CD4-positive, alpha-beta T cell (primary cell): ENCODE results near the gene HEPACAM. TPM values are rescaled to one million over a fixed set of nuclear protein-coding genes. Genes with fewer than 3 reads are reported as not detected.

ENCODE experiments used
- ATAC-seq: fragments of 200-7000 bp; cut with Tn5 transposase; one replicate; pipeline ENCODE4 v1.10.0; 2022; ENCODE audit warnings: mild to moderate bottlenecking; ENCODE audit not compliant: poor library complexity
- CTCF ChIA-PET: fragments of 350-600 bp; sonication (Branson Sonifier 250); formaldehyde crosslinking; loops from one replicate; lab custom pipeline; 2021; ENCODE audit warnings: antibody characterized with exemption, inconsistent platforms; lab: Charles Lee
- POLR2A ChIA-PET: fragments of 350-600 bp; sonication (Branson Sonifier 250); formaldehyde crosslinking; loops from one replicate; lab custom pipeline; 2021; ENCODE audit warnings: antibody characterized with exemption, inconsistent platforms; lab: Charles Lee
- DNase-seq, 14 experiments: peaks; one replicate each; pipeline ENCODE4 v3.0.0-alpha.2; 2013 to 2020; ENCODE audit warnings: mixed read lengths in 2 of 14
- H3K27ac ChIP-seq, 2 donors: one replicate each; pipeline versions ENCODE4 v1.5.1 to v1.7.0; 2013; ENCODE audit warnings: low read length in 2 of 2, low read depth in 1 of 2, mild to moderate bottlenecking in 1 of 2
- H3K27me3 ChIP-seq, 2 experiments: 1 replicate in 1 of 2; 2 replicates in 1 of 2; pipeline versions ENCODE4 v1.6.1 to v1.7.0; 2013; ENCODE audit warnings: low read length in 2 of 2, control low read depth in 1 of 2, mild to moderate bottlenecking in 1 of 2, moderate library complexity in 1 of 2; ENCODE audit not compliant: insufficient read depth in 2 of 2, control insufficient read depth in 1 of 2
- H3K36me3 ChIP-seq: one replicate; pipeline ENCODE4 v1.6.1; 2013; ENCODE audit warnings: low read length, control low read depth; ENCODE audit not compliant: insufficient read depth
- H3K4me1 ChIP-seq: one replicate; pipeline ENCODE4 v1.6.1; 2013; ENCODE audit warnings: low read length, control low read depth; ENCODE audit not compliant: insufficient read depth
- H3K4me3 ChIP-seq: one replicate; pipeline ENCODE4 v1.5.1; 2013; ENCODE audit warnings: mild to moderate bottlenecking, low read length, moderate library complexity
- H3K9me3 ChIP-seq, 2 experiments: 1 replicate in 1 of 2; 2 replicates in 1 of 2; pipeline versions ENCODE4 v1.6.1 to v1.7.0; 2013; ENCODE audit warnings: low read length in 2 of 2, mild to moderate bottlenecking in 2 of 2, control low read depth in 1 of 2, moderate library complexity in 1 of 2; ENCODE audit not compliant: control insufficient read depth in 1 of 2, insufficient read depth in 1 of 2
- H3K27ac Mint-ChIP-seq: one replicate; pipeline ENCODE4 v1.8.0; 2020; ENCODE audit warnings: mixed read lengths
- H3K27me3 Mint-ChIP-seq: one replicate; pipeline ENCODE4 v1.8.0; 2021; ENCODE audit warnings: mixed read lengths
- H3K36me3 Mint-ChIP-seq: one replicate; pipeline ENCODE4 v1.8.0; 2021; ENCODE audit warnings: low read depth, mixed read lengths
- H3K4me1 Mint-ChIP-seq: one replicate; pipeline ENCODE4 v1.8.0; 2021; ENCODE audit warnings: low read depth, mixed read lengths
- H3K4me3 Mint-ChIP-seq: one replicate; pipeline ENCODE4 v1.8.0; 2020; ENCODE audit warnings: mild to moderate bottlenecking, mixed read lengths
- H3K9me3 Mint-ChIP-seq: one replicate; pipeline ENCODE4 v1.8.0; 2020; ENCODE audit warnings: mixed read lengths
- intact Hi-C, 2 experiments: fragments of 100-400 bp; cut with DNase I in 1 of 2; cut with micrococcal nuclease in 1 of 2; formaldehyde crosslinking; loops; one replicate each; pipeline versions ENCODE4 v1.15.1 to v1.9.0; 2023 to 2025; cut with DNase I, micrococcal nuclease
- total RNA-seq, 174 experiments: library from RNA in 2 of 174; stranded (reverse) in 2 of 174; gene quantifications; one replicate each; pipeline ENCODE4 v1.2.3 and lab custom pipeline; 2021 to 2026
- TF ChIP-seq, protein P1 (sequence below): fragments of 200-600 bp; IDR thresholded peaks from one replicate; pipeline ENCODE4 v1.8.0; 2022; ENCODE audit warnings: antibody characterized with exemption, mild to moderate bottlenecking

Gene HEPACAM
- total RNA-seq, 2 experiments from 2014 or later = not detected

DNA sequence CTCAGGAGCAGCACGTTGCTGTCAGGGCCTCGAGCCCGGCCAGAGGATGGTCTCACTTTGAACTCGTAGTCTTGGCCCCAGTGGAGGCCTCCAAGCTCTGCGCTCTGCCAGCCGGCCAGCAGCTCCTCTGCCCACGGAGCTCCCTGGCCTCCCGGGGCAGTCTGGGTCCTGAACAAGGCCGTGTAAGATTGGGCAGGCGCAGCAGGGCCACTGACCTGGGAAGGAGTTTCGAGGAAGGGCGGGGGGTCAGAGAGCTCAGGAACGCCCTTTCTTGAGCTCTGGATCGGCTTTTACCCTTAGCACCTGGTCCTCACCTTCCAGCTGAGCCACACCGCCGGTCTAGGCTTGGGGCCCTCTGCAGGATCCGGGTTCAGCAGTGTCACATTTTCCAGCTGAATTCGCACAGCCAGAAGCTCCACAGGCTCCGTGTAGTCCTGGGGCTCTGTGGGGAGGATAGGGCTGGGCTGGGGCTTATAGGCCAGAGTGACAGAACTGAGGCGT lies 40.3 kb downstream of the HEPACAM start:
- ChIA-PET POLR2A (no interaction called here), CTCF (no interaction called here)
- H3K4me3 Mint-ChIP-seq = no peak overlapping the region
- Histone ChIP-seq H3K27ac (no peak overlapping the region), H3K4me3 (no peak overlapping the region), H3K27me3 (no peaks in the 10 kb centered on the region), H3K36me3 (no peaks in the 10 kb centered on the region), H3K9me3 (no peaks in the 10 kb centered on the region), H3K4me1 (peaks cover 5% of the 10 kb centered on the region)
- no peaks in the 10 kb centered on the region for H3K36me3 Mint-ChIP-seq
- DNase-seq (no peak), ATAC-seq (no peak)
- intact Hi-C loops = no loop called here
- peaks cover 14% of the 10 kb centered on the region for H3K4me1 Mint-ChIP-seq
- peaks cover 16% of the 10 kb centered on the region for H3K27me3 Mint-ChIP-seq
- H3K9me3 Mint-ChIP-seq = no peaks in the 10 kb centered on the region
- TF ChIP-seq, protein P1, sequence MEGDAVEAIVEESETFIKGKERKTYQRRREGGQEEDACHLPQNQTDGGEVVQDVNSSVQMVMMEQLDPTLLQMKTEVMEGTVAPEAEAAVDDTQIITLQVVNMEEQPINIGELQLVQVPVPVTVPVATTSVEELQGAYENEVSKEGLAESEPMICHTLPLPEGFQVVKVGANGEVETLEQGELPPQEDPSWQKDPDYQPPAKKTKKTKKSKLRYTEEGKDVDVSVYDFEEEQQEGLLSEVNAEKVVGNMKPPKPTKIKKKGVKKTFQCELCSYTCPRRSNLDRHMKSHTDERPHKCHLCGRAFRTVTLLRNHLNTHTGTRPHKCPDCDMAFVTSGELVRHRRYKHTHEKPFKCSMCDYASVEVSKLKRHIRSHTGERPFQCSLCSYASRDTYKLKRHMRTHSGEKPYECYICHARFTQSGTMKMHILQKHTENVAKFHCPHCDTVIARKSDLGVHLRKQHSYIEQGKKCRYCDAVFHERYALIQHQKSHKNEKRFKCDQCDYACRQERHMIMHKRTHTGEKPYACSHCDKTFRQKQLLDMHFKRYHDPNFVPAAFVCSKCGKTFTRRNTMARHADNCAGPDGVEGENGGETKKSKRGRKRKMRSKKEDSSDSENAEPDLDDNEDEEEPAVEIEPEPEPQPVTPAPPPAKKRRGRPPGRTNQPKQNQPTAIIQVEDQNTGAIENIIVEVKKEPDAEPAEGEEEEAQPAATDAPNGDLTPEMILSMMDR = no peak
- H3K27ac Mint-ChIP-seq = no peak overlapping the region

DNA sequence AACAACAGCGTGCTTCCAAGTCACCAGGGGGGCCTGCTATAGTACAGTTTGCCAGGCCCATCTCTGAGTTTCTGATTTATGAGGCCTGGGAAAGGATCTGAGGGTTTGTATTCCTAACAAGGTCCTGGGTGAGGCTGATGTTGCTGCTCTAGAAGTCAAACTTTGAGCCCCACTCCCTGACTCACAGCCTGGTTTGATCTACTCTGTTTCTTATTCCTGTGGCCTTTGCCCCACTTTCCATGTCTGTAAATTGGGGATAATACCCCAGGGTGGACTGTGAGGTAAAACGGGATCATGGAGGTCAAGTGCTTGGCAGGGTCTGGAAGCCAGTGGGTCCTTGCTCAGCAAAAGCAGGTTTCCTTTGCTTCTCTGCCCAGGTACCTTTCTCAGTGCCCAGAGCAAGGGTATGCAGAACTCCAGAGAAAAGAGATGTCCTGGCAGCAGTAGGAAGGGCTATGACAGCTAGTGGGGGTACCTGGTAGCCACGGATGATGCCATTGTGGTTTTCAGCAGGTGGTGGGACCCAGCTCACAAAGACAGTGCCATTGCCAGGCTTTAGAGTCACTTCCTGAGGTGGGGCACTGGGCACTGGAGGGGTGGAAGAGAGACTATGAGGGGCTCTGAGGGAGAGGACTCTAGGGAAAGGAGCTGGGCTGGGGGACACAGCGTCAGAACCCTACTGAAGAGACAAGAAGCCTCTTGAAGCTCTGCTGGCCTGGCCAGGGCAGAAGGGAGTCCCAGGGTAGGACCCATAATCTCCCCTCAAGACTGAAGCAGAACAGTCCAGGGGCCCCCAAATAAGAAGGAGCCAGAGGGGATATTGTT lies 41.0 kb downstream of the HEPACAM start:
- no peak overlapping the region for H3K27ac ChIP-seq
- intact Hi-C loops = no loop called here
- H3K9me3 Mint-ChIP-seq = no peaks in the 10 kb centered on the region
- no peaks in the 10 kb centered on the region for H3K36me3 ChIP-seq
- H3K4me3 ChIP-seq = no peak overlapping the region
- H3K4me3 Mint-ChIP-seq = no peak overlapping the region
- no peaks in the 10 kb centered on the region for H3K27me3 ChIP-seq
- H3K4me1 ChIP-seq = peaks cover 5% of the 10 kb centered on the region
- H3K27me3 Mint-ChIP-seq = peaks cover 14% of the 10 kb centered on the region
- ATAC-seq = no peak
- CTCF ChIA-PET = no interaction called here
- no peak for DNase-seq
- peaks cover 14% of the 10 kb centered on the region for H3K4me1 Mint-ChIP-seq
- TF ChIP-seq, protein P1 = no peak
- H3K36me3 Mint-ChIP-seq = no peaks in the 10 kb centered on the region
- POLR2A ChIA-PET = no interaction called here
- H3K9me3 ChIP-seq = no peaks in the 10 kb centered on the region
- H3K27ac Mint-ChIP-seq = no peak overlapping the region

DNA sequence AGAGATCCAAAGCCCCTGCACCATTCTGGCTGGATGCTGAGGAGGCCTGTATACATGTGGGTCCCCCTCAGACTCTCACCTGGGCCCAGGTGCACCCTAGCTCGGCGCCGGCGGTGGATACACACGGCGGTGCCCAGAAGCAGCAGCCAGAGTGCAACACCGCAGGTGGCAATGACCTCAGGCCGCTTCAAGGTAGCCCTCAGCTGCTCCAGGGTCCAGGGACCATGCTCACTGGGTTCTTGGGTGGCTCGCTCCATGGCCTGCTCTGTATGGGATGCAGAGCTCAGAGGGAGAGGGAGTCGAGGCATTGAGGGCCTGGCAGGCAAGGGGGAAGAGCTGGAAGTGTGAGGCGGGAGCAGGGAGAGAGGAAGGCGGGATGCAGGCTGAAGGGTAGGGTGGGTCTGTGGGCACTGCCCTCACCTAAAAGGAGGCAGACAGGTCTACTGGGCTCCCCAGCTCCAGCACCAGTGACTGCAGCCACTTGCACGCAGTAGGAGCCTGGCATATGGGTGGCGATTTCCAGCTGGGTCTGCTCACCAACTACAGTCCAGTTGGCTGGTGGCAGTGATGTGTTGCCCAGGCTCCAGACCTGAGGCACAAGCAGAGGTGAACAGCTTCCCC lies 42.0 kb downstream of the HEPACAM start:
- Mint-ChIP-seq H3K4me1 (peaks cover 14% of the 10 kb centered on the region), H3K4me3 (no peak overlapping the region), H3K27ac (no peak overlapping the region), H3K9me3 (no peaks in the 10 kb centered on the region), H3K27me3 (peaks cover 9% of the 10 kb centered on the region), H3K36me3 (no peaks in the 10 kb centered on the region)
- Histone ChIP-seq H3K27me3 (no peaks in the 10 kb centered on the region), H3K4me1 (peaks cover 5% of the 10 kb centered on the region), H3K27ac (no peak overlapping the region), H3K4me3 (no peak overlapping the region), H3K9me3 (no peaks in the 10 kb centered on the region), H3K36me3 (no peaks in the 10 kb centered on the region)
- TF ChIP-seq, protein P1 = no peak
- DNase-seq (no peak), ATAC-seq (no peak)
- ChIA-PET POLR2A (no interaction called here), CTCF (no interaction called here)
- intact Hi-C loops = no loop called here
